ENCODE measurements around the gene ZNRF1.

Gene ZNRF1

GRCh38 chr16:75053791-75054555 is 55.1 kb downstream of the ZNRF1 start:
- Histone ChIP-seq H3K4me1 (ENCODE audit: control insufficient read depth, insufficient read depth, low read length, poor library complexity, severe bottlenecking) (no peaks in the 10 kb centered on the region), H3K36me3 (ENCODE audit: control insufficient read depth, insufficient read depth, low read length) (no peaks in the 10 kb centered on the region), H3K9me3 (ENCODE audit: control insufficient read depth, low read length) (no peaks in the 10 kb centered on the region), H3K27ac (ENCODE audit: insufficient read depth, low read length, poor library complexity, severe bottlenecking) (no peak overlapping the region), H3K27me3 (replicated peaks; ENCODE audit: control insufficient read depth, insufficient read depth, low read length, poor library complexity, severe bottlenecking) (no peaks in the 10 kb centered on the region), H3K4me3 (ENCODE audit: insufficient read depth, low read depth, low read length, poor library complexity, severe bottlenecking) (no peak overlapping the region)
- DNase-seq, result no peak

GRCh38 chr16:75054556-75054947 is 55.7 kb downstream of the ZNRF1 start:
- Histone ChIP-seq H3K4me3 (ENCODE audit: insufficient read depth, low read depth, low read length, poor library complexity, severe bottlenecking) (no peak overlapping the region), H3K36me3 (ENCODE audit: control insufficient read depth, insufficient read depth, low read length) (no peaks in the 10 kb centered on the region), H3K27me3 (replicated peaks; ENCODE audit: control insufficient read depth, insufficient read depth, low read length, poor library complexity, severe bottlenecking) (no peaks in the 10 kb centered on the region), H3K4me1 (ENCODE audit: control insufficient read depth, insufficient read depth, low read length, poor library complexity, severe bottlenecking) (no peaks in the 10 kb centered on the region), H3K27ac (ENCODE audit: insufficient read depth, low read length, poor library complexity, severe bottlenecking) (no peak overlapping the region), H3K9me3 (ENCODE audit: control insufficient read depth, low read length) (no peaks in the 10 kb centered on the region)
- no peak for DNase-seq

GRCh38 chr16:75058806-75059205 is 60.0 kb downstream of the ZNRF1 start:
- peaks cover 3% of the 10 kb centered on the region for H3K4me1 ChIP-seq (ENCODE audit: control insufficient read depth, insufficient read depth, low read length, poor library complexity, severe bottlenecking)
- H3K36me3 ChIP-seq (ENCODE audit: control insufficient read depth, insufficient read depth, low read length), result no peaks in the 10 kb centered on the region
- H3K27me3 ChIP-seq (replicated peaks; ENCODE audit: control insufficient read depth, insufficient read depth, low read length, poor library complexity, severe bottlenecking), result no peaks in the 10 kb centered on the region
- no peaks in the 10 kb centered on the region for H3K9me3 ChIP-seq (ENCODE audit: control insufficient read depth, low read length)
- H3K4me3 ChIP-seq (ENCODE audit: insufficient read depth, low read depth, low read length, poor library complexity, severe bottlenecking), result no peak overlapping the region
- DNase-seq, result no peak
- H3K27ac ChIP-seq (ENCODE audit: insufficient read depth, low read length, poor library complexity, severe bottlenecking), result no peak overlapping the region

- H3K27ac ChIP-seq (ENCODE audit: insufficient read depth, low read length, poor library complexity, severe bottlenecking), result no peak overlapping the region
- no peak for DNase-seq
- H3K9me3 ChIP-seq (ENCODE audit: control insufficient read depth, low read length), result no peaks in the 10 kb centered on the region
- H3K4me1 ChIP-seq (ENCODE audit: control insufficient read depth, insufficient read depth, low read length, poor library complexity, severe bottlenecking), result peaks cover 5% of the 10 kb centered on the region
- no peaks in the 10 kb centered on the region for H3K27me3 ChIP-seq (replicated peaks; ENCODE audit: control insufficient read depth, insufficient read depth, low read length, poor library complexity, severe bottlenecking)
- no peak overlapping the region for H3K4me3 ChIP-seq (ENCODE audit: insufficient read depth, low read depth, low read length, poor library complexity, severe bottlenecking)
- H3K36me3 ChIP-seq (ENCODE audit: control insufficient read depth, insufficient read depth, low read length), result no peaks in the 10 kb centered on the region
These were observed 60.6 kb downstream of the ZNRF1 start for GRCh38 chr16:75059411-75059810.

GRCh38 chr16:75060723-75061122 is 61.9 kb downstream of the ZNRF1 start:
- Histone ChIP-seq H3K27ac (ENCODE audit: insufficient read depth, low read length, poor library complexity, severe bottlenecking) (no peak overlapping the region), H3K4me3 (ENCODE audit: insufficient read depth, low read depth, low read length, poor library complexity, severe bottlenecking) (no peak overlapping the region), H3K36me3 (ENCODE audit: control insufficient read depth, insufficient read depth, low read length) (no peaks in the 10 kb centered on the region), H3K4me1 (ENCODE audit: control insufficient read depth, insufficient read depth, low read length, poor library complexity, severe bottlenecking) (peaks cover 10% of the 10 kb centered on the region), H3K9me3 (ENCODE audit: control insufficient read depth, low read length) (no peaks in the 10 kb centered on the region), H3K27me3 (replicated peaks; ENCODE audit: control insufficient read depth, insufficient read depth, low read length, poor library complexity, severe bottlenecking) (no peaks in the 10 kb centered on the region)
- DNase-seq, result no peak

GRCh38 chr16:75061669-75062068 is 62.8 kb downstream of the ZNRF1 start:
- Histone ChIP-seq H3K4me1 (ENCODE audit: control insufficient read depth, insufficient read depth, low read length, poor library complexity, severe bottlenecking) (peaks cover 10% of the 10 kb centered on the region), H3K27ac (ENCODE audit: insufficient read depth, low read length, poor library complexity, severe bottlenecking) (no peak overlapping the region), H3K4me3 (ENCODE audit: insufficient read depth, low read depth, low read length, poor library complexity, severe bottlenecking) (no peak overlapping the region), H3K27me3 (replicated peaks; ENCODE audit: control insufficient read depth, insufficient read depth, low read length, poor library complexity, severe bottlenecking) (no peaks in the 10 kb centered on the region), H3K36me3 (ENCODE audit: control insufficient read depth, insufficient read depth, low read length) (no peaks in the 10 kb centered on the region), H3K9me3 (ENCODE audit: control insufficient read depth, low read length) (no peaks in the 10 kb centered on the region)
- no peak for DNase-seq

- peaks cover 10% of the 10 kb centered on the region for H3K4me1 ChIP-seq (ENCODE audit: control insufficient read depth, insufficient read depth, low read length, poor library complexity, severe bottlenecking)
- DNase-seq, result no peak
- H3K27me3 ChIP-seq (replicated peaks; ENCODE audit: control insufficient read depth, insufficient read depth, low read length, poor library complexity, severe bottlenecking), result no peaks in the 10 kb centered on the region
- H3K27ac ChIP-seq (ENCODE audit: insufficient read depth, low read length, poor library complexity, severe bottlenecking), result no peak overlapping the region
- no peak overlapping the region for H3K4me3 ChIP-seq (ENCODE audit: insufficient read depth, low read depth, low read length, poor library complexity, severe bottlenecking)
- no peaks in the 10 kb centered on the region for H3K9me3 ChIP-seq (ENCODE audit: control insufficient read depth, low read length)
- no peaks in the 10 kb centered on the region for H3K36me3 ChIP-seq (ENCODE audit: control insufficient read depth, insufficient read depth, low read length)
These were observed 63.5 kb downstream of the ZNRF1 start for GRCh38 chr16:75062135-75062975.

- H3K4me1 ChIP-seq (ENCODE audit: control insufficient read depth, insufficient read depth, low read length, poor library complexity, severe bottlenecking), result peaks cover 10% of the 10 kb centered on the region
- H3K9me3 ChIP-seq (ENCODE audit: control insufficient read depth, low read length), result no peaks in the 10 kb centered on the region
- no peaks in the 10 kb centered on the region for H3K27me3 ChIP-seq (replicated peaks; ENCODE audit: control insufficient read depth, insufficient read depth, low read length, poor library complexity, severe bottlenecking)
- no peak for DNase-seq
- H3K4me3 ChIP-seq (ENCODE audit: insufficient read depth, low read depth, low read length, poor library complexity, severe bottlenecking), result no peak overlapping the region
- H3K36me3 ChIP-seq (ENCODE audit: control insufficient read depth, insufficient read depth, low read length), result no peaks in the 10 kb centered on the region
- no peak overlapping the region for H3K27ac ChIP-seq (ENCODE audit: insufficient read depth, low read length, poor library complexity, severe bottlenecking)
These were observed 64.1 kb downstream of the ZNRF1 start for GRCh38 chr16:75062976-75063346.

- peaks cover 10% of the 10 kb centered on the region for H3K4me1 ChIP-seq (ENCODE audit: control insufficient read depth, insufficient read depth, low read length, poor library complexity, severe bottlenecking)
- no peak overlapping the region for H3K27ac ChIP-seq (ENCODE audit: insufficient read depth, low read length, poor library complexity, severe bottlenecking)
- no peaks in the 10 kb centered on the region for H3K36me3 ChIP-seq (ENCODE audit: control insufficient read depth, insufficient read depth, low read length)
- no peaks in the 10 kb centered on the region for H3K27me3 ChIP-seq (replicated peaks; ENCODE audit: control insufficient read depth, insufficient read depth, low read length, poor library complexity, severe bottlenecking)
- no peak overlapping the region for H3K4me3 ChIP-seq (ENCODE audit: insufficient read depth, low read depth, low read length, poor library complexity, severe bottlenecking)
- no peak for DNase-seq
- no peaks in the 10 kb centered on the region for H3K9me3 ChIP-seq (ENCODE audit: control insufficient read depth, low read length)
These were observed 64.8 kb downstream of the ZNRF1 start for GRCh38 chr16:75063549-75064088.

All from effector memory CD4-positive, alpha-beta T cell (primary cell).